Thyroid gland (tissue), 4 donors: ENCODE results near the gene ZSCAN25. TPM values are rescaled to one million over a fixed set of nuclear protein-coding genes. Genes with fewer than 3 reads are reported as not detected.

ENCODE experiments used
- DNase-seq, 2 donors: peaks; one replicate each; pipeline ENCODE4 v3.0.0-alpha.2; 2019
- H3K27ac ChIP-seq, 3 donors: fragments of 200-600 bp; sonication (generic); 1 replicate in 2 of 3; 2 replicates in 1 of 3; pipeline ENCODE4 v1.5.1; 2016 to 2019; ENCODE audit warnings: mild to moderate bottlenecking in 1 of 3, moderate library complexity in 1 of 3
- H3K27me3 ChIP-seq: fragments of 200-600 bp; sonication (generic); one replicate; pipeline ENCODE4 v1.5.1; 2019
- H3K36me3 ChIP-seq, 2 donors: fragments of 200-600 bp; sonication (generic); one replicate each; pipeline ENCODE4 v1.5.1; 2016 to 2019
- H3K4me1 ChIP-seq, 2 donors: fragments of 200-600 bp; sonication (generic); one replicate each; pipeline ENCODE4 v1.5.1; 2017 to 2019
- H3K4me3 ChIP-seq, 3 donors: fragments of 200-600 bp; sonication (generic); replicated peaks in 1 of 3; 1 replicate in 2 of 3; 2 replicates in 1 of 3; pipeline ENCODE4 v1.5.1; 2016; ENCODE audit warnings: mild to moderate bottlenecking in 1 of 3
- H3K9me3 ChIP-seq: fragments of 200-600 bp; sonication (generic); one replicate; pipeline ENCODE4 v1.5.1; 2017
- POLR2A ChIP-seq, 2 donors: fragments of 450-650 bp; IDR thresholded peaks; one replicate each; pipeline ENCODE4 v1.6.1; 2017; ENCODE audit warnings: antibody characterized with exemption in 2 of 2, mild to moderate bottlenecking in 2 of 2, moderate library complexity in 1 of 2
- WGBS, 2 donors: methylation state at CpG; one replicate each; pipeline ENCODE4 v1.1.5; 2017; 5-methylcytosine and 5-hydroxymethylcytosine counted together
- intact Hi-C: fragments of 100-400 bp; cut with DNase I; formaldehyde crosslinking; loops from one replicate; pipeline ENCODE4 v1.15.1; 2023
- total RNA-seq, 4 donors: library from RNA; depleted of rRNA; stranded (reverse); fragments of >200 nt; gene quantifications; one replicate each; pipeline ENCODE4 v1.2.3, GENCODE V29; 2016
- TF ChIP-seq, protein P1 (sequence below), 6 experiments: fragments of 200-600 bp in 3 of 6; fragments of 450-650 bp in 3 of 6; sonication (generic) in 3 of 6; IDR thresholded peaks; one replicate each; pipeline ENCODE4 v1.5.1; 2016 to 2019; ENCODE audit warnings: antibody characterized with exemption in 6 of 6, mild to moderate bottlenecking in 2 of 6, inconsistent platforms in 1 of 6, moderate library complexity in 1 of 6

The ZSCAN25 gene
- total RNA-seq, 4 donors from 2014 or later: 17.5 to 32.4 (median 23.8) TPM

DNA sequence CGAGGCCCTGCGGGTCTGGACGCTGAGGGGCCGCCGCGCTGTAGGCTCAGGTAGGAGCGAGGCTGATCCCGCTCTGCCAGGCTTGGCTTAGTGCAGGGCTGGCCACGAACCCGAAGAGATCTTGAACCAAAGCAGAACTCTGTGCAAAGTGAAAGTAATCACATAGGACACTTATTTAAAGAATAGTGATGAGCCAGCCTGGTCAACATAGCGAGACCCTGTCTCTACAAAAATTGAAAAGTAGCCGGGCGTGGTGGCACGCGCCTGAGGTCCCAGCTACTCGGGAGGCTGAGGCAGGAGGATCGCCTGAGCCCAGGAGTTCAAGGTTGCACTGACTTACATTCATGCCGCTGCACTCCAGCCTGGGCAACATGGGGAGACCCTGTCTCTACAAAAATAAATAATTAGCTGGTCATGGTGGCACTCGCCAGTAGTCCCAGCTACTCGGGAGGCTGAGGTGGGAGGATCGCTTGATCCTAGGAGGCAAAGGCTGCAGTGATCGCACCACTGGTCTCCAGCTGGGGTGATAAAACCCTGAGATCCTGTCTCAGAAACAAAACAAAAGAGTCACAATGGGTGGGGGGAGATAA lies 541 bp downstream of the ZSCAN25 start:
- 16 to 22% methylated on average over 19 to 22 of the region's 22 CpGs for WGBS, 2 donors
- Histone ChIP-seq H3K4me1 (peaks cover 9 to 11% of the 10 kb centered on the region in 2 donors), H3K9me3 (no peaks in the 10 kb centered on the region), H3K36me3 (peaks cover 29 to 30% of the 10 kb centered on the region in 2 donors), H3K4me3 (peak overlapping the region; percentile 60 to 97 (median 96)), H3K27ac (peak overlapping the region in 2 of 3 donors; percentile 77 to 79), H3K27me3 (no peaks in the 10 kb centered on the region)
- TF ChIP-seq, protein P1, sequence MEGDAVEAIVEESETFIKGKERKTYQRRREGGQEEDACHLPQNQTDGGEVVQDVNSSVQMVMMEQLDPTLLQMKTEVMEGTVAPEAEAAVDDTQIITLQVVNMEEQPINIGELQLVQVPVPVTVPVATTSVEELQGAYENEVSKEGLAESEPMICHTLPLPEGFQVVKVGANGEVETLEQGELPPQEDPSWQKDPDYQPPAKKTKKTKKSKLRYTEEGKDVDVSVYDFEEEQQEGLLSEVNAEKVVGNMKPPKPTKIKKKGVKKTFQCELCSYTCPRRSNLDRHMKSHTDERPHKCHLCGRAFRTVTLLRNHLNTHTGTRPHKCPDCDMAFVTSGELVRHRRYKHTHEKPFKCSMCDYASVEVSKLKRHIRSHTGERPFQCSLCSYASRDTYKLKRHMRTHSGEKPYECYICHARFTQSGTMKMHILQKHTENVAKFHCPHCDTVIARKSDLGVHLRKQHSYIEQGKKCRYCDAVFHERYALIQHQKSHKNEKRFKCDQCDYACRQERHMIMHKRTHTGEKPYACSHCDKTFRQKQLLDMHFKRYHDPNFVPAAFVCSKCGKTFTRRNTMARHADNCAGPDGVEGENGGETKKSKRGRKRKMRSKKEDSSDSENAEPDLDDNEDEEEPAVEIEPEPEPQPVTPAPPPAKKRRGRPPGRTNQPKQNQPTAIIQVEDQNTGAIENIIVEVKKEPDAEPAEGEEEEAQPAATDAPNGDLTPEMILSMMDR (IDR thresholded peaks at IDR 0.05): no peak
- TF ChIP-seq POLR2A (IDR thresholded peaks at IDR 0.05): no peak
- DNase-seq: no peak
- intact Hi-C loops: loop anchor here (10.0 kb wide), 1 partner anchor 62 kb away; the partner anchor contains the start of genes FAM200A and ZNF655

GRCh38 chr7:99618726-99619125 lies 2.0 kb downstream of the ZSCAN25 start:
- no peak overlapping the region for H3K27ac ChIP-seq
- H3K36me3 ChIP-seq: peaks cover 41 to 43% of the 10 kb centered on the region in 2 donors
- H3K4me1 ChIP-seq: peaks cover 9 to 11% of the 10 kb centered on the region in 2 donors
- intact Hi-C loops: loop anchor here (10.0 kb wide), 1 partner anchor 64 kb away; the partner anchor contains the start of genes FAM200A and ZNF655
- no peak for DNase-seq
- TF ChIP-seq POLR2A (IDR thresholded peaks at IDR 0.05): no peak
- TF ChIP-seq, protein P1 (IDR thresholded peaks at IDR 0.05): no peak
- no peaks in the 10 kb centered on the region for H3K27me3 ChIP-seq
- no peak overlapping the region for H3K4me3 ChIP-seq
- H3K9me3 ChIP-seq: no peaks in the 10 kb centered on the region
- 94 to 95% methylated on average over 3 of the region's 3 CpGs for WGBS, 2 donors

DNA sequence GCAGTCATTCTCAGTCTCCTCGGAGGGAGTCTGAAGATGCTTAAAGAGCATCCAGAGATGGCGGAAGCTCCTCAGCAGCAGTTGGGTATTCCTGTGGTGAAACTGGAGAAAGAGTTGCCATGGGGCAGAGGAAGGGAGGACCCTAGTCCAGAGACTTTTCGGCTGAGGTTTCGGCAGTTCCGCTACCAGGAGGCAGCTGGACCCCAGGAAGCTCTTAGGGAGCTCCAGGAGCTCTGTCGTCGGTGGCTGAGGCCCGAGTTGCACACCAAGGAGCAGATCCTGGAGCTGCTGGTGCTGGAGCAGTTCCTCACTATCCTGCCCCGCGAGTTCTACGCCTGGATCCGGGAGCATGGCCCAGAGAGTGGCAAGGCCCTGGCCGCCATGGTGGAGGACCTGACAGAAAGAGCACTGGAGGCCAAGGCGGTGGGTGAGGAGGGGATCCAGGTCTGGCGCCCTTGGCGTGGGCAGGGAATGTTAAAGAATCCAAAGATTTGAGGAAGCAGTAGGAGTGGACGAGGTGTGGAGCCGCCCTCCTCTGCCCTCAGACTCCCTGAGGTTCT lies 2.9 kb downstream of the ZSCAN25 start:
- Histone ChIP-seq H3K4me3 (no peak overlapping the region), H3K27ac (no peak overlapping the region), H3K36me3 (peaks cover 51 to 52% of the 10 kb centered on the region in 2 donors), H3K27me3 (no peaks in the 10 kb centered on the region), H3K9me3 (no peaks in the 10 kb centered on the region), H3K4me1 (peaks cover 9 to 11% of the 10 kb centered on the region in 2 donors)
- WGBS, 2 donors: 95 to 97% methylated on average over 18 of the region's 18 CpGs
- DNase-seq: no peak
- intact Hi-C loops: loop anchor here (10.0 kb wide), 1 partner anchor 65 kb away; the partner anchor contains the start of genes FAM200A and ZNF655
- no peak for TF ChIP-seq POLR2A (IDR thresholded peaks at IDR 0.05)
- TF ChIP-seq, protein P1 (IDR thresholded peaks at IDR 0.05): no peak

- Histone ChIP-seq H3K4me3 (no peak overlapping the region), H3K4me1 (peaks cover 8 to 9% of the 10 kb centered on the region in 2 donors), H3K27me3 (no peaks in the 10 kb centered on the region), H3K9me3 (no peaks in the 10 kb centered on the region), H3K27ac (no peak overlapping the region), H3K36me3 (peaks cover 64 to 68% of the 10 kb centered on the region in 2 donors)
- TF ChIP-seq POLR2A (IDR thresholded peaks at IDR 0.05): no peak
- TF ChIP-seq, protein P1 (IDR thresholded peaks at IDR 0.05): no peak
- no peak for DNase-seq
- intact Hi-C loops: no loop called here
- 91 to 97% methylated on average over 5 of the region's 5 CpGs for WGBS, 2 donors
These were observed 4.5 kb downstream of the ZSCAN25 start for GRCh38 chr7:99621271-99621670.

GRCh38 chr7:99622596-99622995 lies 5.8 kb downstream of the ZSCAN25 start:
- no peaks in the 10 kb centered on the region for H3K9me3 ChIP-seq
- peaks cover 4 to 5% of the 10 kb centered on the region in 2 donors for H3K4me1 ChIP-seq
- intact Hi-C loops: no loop called here
- H3K27me3 ChIP-seq: no peaks in the 10 kb centered on the region
- peaks cover 77% of the 10 kb centered on the region in 2 donors for H3K36me3 ChIP-seq
- 91 to 97% methylated on average over 10 of the region's 10 CpGs for WGBS, 2 donors
- no peak overlapping the region for H3K4me3 ChIP-seq
- no peak for DNase-seq
- no peak for TF ChIP-seq POLR2A (IDR thresholded peaks at IDR 0.05)
- TF ChIP-seq, protein P1 (IDR thresholded peaks at IDR 0.05): no peak
- no peak overlapping the region for H3K27ac ChIP-seq
